GM12801 (cell line): ENCODE measurements around the gene THRB.

Source experiments
- TF ChIP-seq, protein P1 (sequence below): IDR thresholded peaks from one replicate; pipeline ENCODE4 v1.5.1; 2011; ENCODE audit warnings: control low read depth; ENCODE audit not compliant: insufficient read length; ENCODE audit errors: extremely low read depth

The THRB gene

DNA sequence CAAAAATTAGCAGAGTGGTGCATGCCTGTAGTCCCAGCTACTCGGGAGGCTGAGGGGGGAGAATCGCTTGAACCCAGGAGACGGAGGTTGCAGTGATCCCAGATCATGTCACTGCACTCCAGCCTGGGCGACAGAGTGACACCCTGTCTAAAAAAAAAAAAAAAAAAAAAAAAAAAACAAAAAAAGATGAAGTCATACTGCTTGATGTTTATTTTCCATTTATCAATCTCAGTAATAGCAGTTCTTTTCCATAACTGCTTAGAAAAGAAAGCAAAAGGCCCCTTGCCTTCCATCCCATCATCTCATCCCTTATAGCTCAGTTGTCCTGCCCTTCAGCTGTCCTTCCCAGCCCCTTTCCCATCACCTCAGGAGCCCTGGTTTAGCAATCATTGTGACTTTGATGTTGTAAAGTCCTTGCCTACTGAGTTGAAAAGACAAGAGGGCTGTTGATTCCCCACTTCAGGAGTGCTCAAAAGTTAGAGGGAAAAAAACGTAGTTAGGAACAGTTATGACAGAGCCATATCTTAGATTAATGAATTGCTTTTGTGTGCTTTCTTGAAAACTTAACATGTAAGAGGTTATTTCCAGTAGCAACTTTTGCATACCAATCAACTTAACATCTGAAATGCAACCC, 18.0 kb upstream of the THRB start:
- TF ChIP-seq, protein P1, sequence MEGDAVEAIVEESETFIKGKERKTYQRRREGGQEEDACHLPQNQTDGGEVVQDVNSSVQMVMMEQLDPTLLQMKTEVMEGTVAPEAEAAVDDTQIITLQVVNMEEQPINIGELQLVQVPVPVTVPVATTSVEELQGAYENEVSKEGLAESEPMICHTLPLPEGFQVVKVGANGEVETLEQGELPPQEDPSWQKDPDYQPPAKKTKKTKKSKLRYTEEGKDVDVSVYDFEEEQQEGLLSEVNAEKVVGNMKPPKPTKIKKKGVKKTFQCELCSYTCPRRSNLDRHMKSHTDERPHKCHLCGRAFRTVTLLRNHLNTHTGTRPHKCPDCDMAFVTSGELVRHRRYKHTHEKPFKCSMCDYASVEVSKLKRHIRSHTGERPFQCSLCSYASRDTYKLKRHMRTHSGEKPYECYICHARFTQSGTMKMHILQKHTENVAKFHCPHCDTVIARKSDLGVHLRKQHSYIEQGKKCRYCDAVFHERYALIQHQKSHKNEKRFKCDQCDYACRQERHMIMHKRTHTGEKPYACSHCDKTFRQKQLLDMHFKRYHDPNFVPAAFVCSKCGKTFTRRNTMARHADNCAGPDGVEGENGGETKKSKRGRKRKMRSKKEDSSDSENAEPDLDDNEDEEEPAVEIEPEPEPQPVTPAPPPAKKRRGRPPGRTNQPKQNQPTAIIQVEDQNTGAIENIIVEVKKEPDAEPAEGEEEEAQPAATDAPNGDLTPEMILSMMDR, result no peak

DNA sequence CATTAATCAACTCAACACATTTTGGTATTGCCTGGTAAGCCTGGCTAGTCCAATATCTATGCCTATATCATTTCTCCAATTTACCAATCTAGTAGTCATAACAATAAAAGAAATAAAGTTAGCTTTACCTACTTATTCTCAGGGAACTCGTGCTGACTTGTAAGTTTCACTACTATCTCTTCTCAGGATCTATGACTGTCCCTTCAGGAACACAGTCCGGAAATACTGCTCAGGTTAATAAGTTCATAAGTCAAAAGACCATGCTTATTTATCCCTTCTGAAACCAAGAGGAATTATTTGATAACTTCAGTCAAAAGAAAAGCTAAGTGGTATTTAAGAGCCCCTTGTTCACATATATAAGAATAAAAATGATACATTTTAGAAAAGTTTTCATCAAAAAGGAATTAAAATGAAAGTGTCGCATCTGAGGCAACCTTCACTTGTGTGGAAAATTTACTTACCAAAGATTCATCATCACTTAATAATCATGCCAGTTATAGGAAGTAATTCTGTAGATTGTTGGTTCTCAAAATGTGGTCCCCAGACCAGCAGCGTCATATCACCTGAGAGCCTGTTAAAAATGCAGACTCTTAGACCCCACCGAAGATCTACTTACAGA, 15.5 kb upstream of the THRB start:
- TF ChIP-seq, protein P1, result no peak

DNA sequence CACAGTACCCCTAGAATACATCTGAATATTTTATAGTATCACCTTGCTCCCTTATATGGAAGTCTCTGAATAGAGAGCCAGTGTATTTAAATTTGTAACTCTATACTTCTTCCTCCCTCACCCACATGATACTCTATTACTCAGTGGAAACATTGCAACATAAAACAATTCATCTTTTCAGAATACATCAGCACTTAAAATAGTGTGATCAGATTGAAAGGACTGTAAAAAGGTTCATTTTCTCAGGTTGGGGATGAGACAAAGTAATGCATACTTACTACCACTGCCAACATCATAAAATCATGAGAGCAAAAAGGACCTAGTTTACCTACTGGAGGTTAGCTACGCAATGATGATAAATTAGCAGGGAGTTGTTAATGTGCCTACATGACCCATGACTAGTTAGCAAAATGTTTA, 13.8 kb upstream of the THRB start:
- TF ChIP-seq, protein P1, result no peak

DNA sequence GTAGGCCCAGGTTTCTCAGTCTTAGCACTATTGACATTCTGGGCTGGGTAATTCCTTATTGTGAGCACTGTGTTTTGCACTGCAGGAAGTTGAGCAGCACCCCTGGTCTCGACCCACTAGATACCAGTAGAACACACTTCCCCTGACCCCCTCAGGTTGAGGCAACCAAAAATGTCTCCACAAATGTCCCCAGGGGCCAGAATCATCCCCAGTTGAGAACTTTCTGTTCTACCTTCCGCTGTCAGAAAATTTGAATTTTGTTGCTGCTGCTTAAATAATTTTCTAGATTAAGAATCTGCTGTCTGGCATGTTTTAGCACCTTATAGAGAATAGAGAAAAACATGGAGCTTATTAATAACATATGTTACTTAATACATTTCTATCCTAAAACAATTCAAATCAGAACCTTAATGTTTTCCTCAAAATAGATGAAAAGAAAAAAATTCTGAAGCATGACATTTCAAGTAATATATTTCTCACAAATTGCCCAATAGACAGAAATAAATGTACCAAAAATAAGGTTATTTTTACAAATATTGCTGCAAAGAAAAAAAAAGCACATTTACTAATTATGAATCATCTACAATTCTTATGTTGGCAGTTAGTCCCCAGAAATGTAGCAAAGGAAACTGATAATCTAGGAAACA, 13.2 kb upstream of the THRB start:
- TF ChIP-seq, protein P1, result no peak

DNA sequence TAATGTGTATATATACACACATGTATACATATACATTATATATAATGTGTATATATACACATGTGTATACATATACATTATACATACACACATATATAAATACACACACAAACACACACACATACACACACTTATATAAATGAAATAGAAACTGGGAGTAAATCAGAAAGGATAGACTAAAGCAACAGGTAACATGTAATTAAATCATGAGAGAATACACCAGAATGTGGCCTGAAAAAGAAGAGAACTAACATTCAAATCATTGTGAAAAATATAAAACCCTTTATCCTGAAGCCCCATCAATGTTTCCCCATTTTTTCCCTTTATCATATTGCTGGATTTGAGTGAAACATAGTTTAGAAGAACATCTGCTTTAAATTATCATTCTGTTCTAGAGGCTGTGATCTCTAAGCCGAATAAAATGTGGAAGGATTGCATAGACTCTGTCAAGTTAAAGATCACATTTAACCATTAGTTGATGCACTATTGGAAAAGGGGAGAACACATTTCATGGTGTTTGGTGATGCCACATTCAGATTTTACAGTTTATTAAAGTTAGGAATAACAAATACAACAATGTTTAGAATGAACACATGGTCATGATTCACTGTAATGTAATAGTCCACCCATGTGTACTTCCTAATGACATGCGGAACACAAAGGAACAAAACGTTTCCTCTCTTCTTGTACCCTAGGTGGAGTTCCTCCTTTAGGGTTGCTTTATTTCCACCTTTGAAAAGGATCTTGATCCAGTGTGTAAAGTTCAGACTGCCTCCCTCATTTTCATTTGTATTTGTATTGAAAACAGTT, 12.5 kb upstream of the THRB start:
- TF ChIP-seq, protein P1, result no peak

DNA sequence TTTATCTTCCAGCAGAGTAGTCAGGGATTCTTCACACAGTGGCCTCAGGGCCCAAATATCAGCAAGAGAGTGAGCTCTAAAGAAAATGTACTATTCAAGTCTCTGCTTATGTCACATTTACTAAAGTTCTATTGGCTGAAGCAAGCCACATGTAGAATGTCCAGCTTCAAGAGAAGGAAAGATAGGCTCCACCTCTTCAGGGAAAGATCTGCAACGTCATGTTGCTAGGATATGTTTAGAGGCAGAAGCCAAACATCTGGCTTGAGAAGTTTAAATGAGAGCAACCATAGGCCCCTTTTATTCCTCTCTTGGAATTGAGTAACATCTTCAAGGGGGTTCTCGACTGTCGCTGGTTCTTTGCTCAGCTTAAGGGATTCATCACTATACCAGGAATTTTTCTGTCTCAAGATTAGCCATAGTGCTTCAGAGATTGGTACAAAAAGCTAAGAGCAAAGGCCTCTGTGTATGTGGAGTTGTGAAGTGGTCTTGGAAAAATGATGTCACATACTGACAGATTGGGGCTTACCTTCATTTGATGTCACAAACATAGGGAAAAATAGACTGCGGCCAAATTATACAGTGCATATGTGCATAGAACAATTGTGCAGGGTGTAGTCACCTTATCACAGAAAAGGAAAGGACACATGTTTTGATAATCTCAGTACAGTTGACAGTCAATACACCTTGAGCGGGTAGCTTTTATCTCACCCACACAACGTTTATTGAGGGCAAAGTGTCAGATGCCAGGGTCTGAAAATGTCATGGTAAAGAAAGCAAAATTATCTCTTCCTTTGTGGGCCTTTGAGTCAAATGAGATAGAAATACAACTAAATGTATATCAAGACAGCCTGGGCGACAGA, 11.3 kb upstream of the THRB start:
- TF ChIP-seq, protein P1, result no peak
